SK-N-SH (cell line): ENCODE measurements around the gene RAD21L1.

ENCODE experiments used
- EP300 ChIP-seq, 2 experiments: IDR thresholded peaks; 2 replicates each; pipeline versions ENCODE4 v1.4.0 to v1.6.1; 2012; ENCODE audit warnings: borderline replicate concordance in 1 of 2, low read depth in 1 of 2, low read length in 1 of 2
- NFIC ChIP-seq: IDR thresholded peaks from 2 replicates; pipeline ENCODE4 v1.4.0; 2012; ENCODE audit warnings: borderline replicate concordance
- SIN3A ChIP-seq: IDR thresholded peaks from 2 replicates; pipeline ENCODE4 v1.6.1; 2012; ENCODE audit warnings: low read depth, mild to moderate bottlenecking, low read length, moderate library complexity, borderline replicate concordance
- TAF1 ChIP-seq: IDR thresholded peaks from 2 replicates; pipeline ENCODE4 v1.6.1; 2012; ENCODE audit warnings: low read depth, mild to moderate bottlenecking, low read length, moderate library complexity, borderline replicate concordance
- TCF12 ChIP-seq: IDR thresholded peaks from 2 replicates; pipeline ENCODE4 v1.4.0; 2012
- TF ChIP-seq, protein P1 (sequence below): fragments of 200-600 bp; sonication (generic); IDR thresholded peaks from 2 replicates; pipeline ENCODE4 v1.6.1; 2017; ENCODE audit warnings: antibody characterized with exemption, mild to moderate bottlenecking, moderate library complexity

DNA sequence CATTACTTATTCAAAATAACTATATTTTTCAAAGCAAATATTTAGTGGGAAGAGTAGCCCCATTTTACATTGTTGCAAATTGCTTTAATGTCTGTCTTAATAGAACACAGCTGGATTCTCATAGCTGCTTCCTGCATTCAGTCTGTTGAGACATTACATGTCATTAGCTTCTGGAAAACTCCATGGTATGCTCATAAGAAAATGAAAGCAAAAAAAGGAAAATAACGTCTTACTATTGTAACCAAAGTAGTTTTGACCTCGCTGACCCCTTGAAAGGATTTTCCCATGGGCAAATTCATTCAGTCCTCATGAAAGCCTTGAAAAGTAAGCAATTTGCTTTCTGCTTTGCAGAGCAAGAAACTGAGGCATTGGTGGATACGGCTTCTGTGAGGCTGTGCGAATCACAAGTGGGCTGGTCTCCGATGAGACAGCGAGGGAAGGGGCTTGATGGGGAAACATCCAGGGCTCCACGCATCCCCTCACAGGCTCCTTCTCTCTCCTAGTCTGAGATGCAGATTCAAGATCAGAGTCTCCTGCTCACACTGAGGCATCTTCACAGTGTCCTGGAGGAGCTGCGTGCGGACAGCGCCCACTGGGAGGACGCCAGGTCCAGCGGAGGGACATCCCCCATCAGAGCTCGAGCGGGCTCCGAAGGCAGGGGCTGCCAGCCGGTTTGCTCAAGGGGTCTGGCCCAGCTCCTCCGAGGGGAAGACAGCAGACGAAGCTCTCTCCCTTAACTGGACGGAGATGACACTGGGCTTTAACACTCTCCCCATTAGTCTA, 19.3 kb upstream of the RAD21L1 start:
- TF ChIP-seq TCF12 (no peak), SIN3A (no peak), NFIC (no peak), EP300 (IDR thresholded peaks at IDR 0.05; ENCODE audit: borderline replicate concordance in 1 of 2, low read depth in 1 of 2, low read length in 1 of 2) (no peak), TAF1 (no peak)
- TF ChIP-seq, protein P1, sequence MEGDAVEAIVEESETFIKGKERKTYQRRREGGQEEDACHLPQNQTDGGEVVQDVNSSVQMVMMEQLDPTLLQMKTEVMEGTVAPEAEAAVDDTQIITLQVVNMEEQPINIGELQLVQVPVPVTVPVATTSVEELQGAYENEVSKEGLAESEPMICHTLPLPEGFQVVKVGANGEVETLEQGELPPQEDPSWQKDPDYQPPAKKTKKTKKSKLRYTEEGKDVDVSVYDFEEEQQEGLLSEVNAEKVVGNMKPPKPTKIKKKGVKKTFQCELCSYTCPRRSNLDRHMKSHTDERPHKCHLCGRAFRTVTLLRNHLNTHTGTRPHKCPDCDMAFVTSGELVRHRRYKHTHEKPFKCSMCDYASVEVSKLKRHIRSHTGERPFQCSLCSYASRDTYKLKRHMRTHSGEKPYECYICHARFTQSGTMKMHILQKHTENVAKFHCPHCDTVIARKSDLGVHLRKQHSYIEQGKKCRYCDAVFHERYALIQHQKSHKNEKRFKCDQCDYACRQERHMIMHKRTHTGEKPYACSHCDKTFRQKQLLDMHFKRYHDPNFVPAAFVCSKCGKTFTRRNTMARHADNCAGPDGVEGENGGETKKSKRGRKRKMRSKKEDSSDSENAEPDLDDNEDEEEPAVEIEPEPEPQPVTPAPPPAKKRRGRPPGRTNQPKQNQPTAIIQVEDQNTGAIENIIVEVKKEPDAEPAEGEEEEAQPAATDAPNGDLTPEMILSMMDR = no peak
